GM23248 (cell line): ENCODE results near the gene TRIO. TPM values are rescaled to one million over a fixed set of nuclear protein-coding genes. Genes with fewer than 3 reads are reported as not detected.

ENCODE experiments used
- DNase-seq: peaks from one replicate; pipeline ENCODE4 v3.0.0-alpha.2; 2015
- H2AFZ ChIP-seq: fragments of 200-600 bp; sonication (generic); 2 replicates; pipeline ENCODE4 v1.6.1; 2016; ENCODE audit warnings: antibody characterized with exemption
- H3F3A ChIP-seq: fragments of 200-600 bp; sonication (generic); 2 replicates; pipeline ENCODE4 v1.6.1; 2016; ENCODE audit warnings: mild to moderate bottlenecking, antibody characterized with exemption, mixed run types; ENCODE audit not compliant: insufficient read depth
- H3K27ac ChIP-seq: fragments of 200-600 bp; sonication (generic); 2 replicates; pipeline ENCODE4 v1.5.1; 2016; ENCODE audit warnings: mild to moderate bottlenecking
- H3K27me3 ChIP-seq: fragments of 200-600 bp; sonication (generic); replicated peaks from 2 replicates; pipeline ENCODE4 v1.6.1; 2016; ENCODE audit warnings: mild to moderate bottlenecking; ENCODE audit not compliant: insufficient read depth
- H3K36me3 ChIP-seq: fragments of 200-600 bp; sonication (generic); 2 replicates; pipeline ENCODE4 v1.6.1; 2016; ENCODE audit warnings: low read depth, mild to moderate bottlenecking
- H3K4me1 ChIP-seq: fragments of 200-600 bp; sonication (generic); 2 replicates; pipeline ENCODE4 v1.6.1; 2016; ENCODE audit warnings: mild to moderate bottlenecking; ENCODE audit not compliant: insufficient read depth
- H3K4me2 ChIP-seq: fragments of 200-600 bp; sonication (generic); one replicate; pipeline ENCODE4 v1.6.1; 2016; ENCODE audit warnings: mild to moderate bottlenecking; ENCODE audit not compliant: unreplicated experiment
- H3K4me3 ChIP-seq: fragments of 200-600 bp; sonication (generic); 2 replicates; pipeline ENCODE4 v1.5.1; 2016; ENCODE audit warnings: mild to moderate bottlenecking
- H3K79me2 ChIP-seq: fragments of 200-600 bp; sonication (generic); 2 replicates; pipeline ENCODE4 v1.6.1; 2016; ENCODE audit warnings: mild to moderate bottlenecking; ENCODE audit not compliant: insufficient read depth
- H3K9ac ChIP-seq: fragments of 200-600 bp; sonication (generic); 2 replicates; pipeline ENCODE4 v1.6.1; 2016; ENCODE audit warnings: mild to moderate bottlenecking
- H3K9me2 ChIP-seq: fragments of 200-600 bp; sonication (generic); 2 replicates; pipeline ENCODE4 v1.6.1; 2016; ENCODE audit warnings: mixed run types, mild to moderate bottlenecking, moderate library complexity; ENCODE audit not compliant: insufficient read depth
- H3K9me3 ChIP-seq: fragments of 200-600 bp; sonication (generic); one replicate; pipeline ENCODE4 v1.6.1; 2017; ENCODE audit warnings: low read depth
- H4K20me1 ChIP-seq: fragments of 200-600 bp; sonication (generic); 2 replicates; pipeline ENCODE4 v1.6.0; 2016; ENCODE audit not compliant: insufficient read depth
- EZH2 ChIP-seq: fragments of 200-600 bp; sonication (generic); IDR thresholded peaks from 2 replicates; pipeline ENCODE4 v1.6.1; 2018; ENCODE audit warnings: antibody characterized with exemption, mild to moderate bottlenecking; ENCODE audit not compliant: insufficient read depth, poor library complexity, severe bottlenecking
- EZH2phosphoT487 ChIP-seq: fragments of 200-600 bp; sonication (generic); IDR thresholded peaks from 2 replicates; pipeline ENCODE4 v1.6.1; 2018; ENCODE audit warnings: antibody characterized with exemption, moderate library complexity, mild to moderate bottlenecking, low read depth; ENCODE audit not compliant: insufficient read depth
- WGBS, 2 experiments: methylation state at CpG; one replicate each; pipeline ENCODE4 v1.1.6; 2015 to 2017; ENCODE audit warnings: low lambda C conversion rate in 2 of 2, low coverage in 1 of 2; ENCODE audit errors: missing lambda C conversion rate in 2 of 2; 5-methylcytosine and 5-hydroxymethylcytosine counted together
- in situ Hi-C: fragments of 300-500 bp; cut with MboI; formaldehyde crosslinking; loops from 2 replicates; pipeline ENCODE4 v1.15.0; 2020
- polyA plus RNA-seq: library from polyadenylated mRNA; unstranded; fragments of >200 nt; fragmentation: Nextera tagmentation; extraction: Ambion mirVana; gene quantifications from 2 replicates; pipeline ENCODE4 v1.2.1, GENCODE V29; 2016
- total RNA-seq: library from RNA; depleted of rRNA; stranded (reverse); fragments of >200 nt; shearing (Covaris generic); gene quantifications from 2 replicates; pipeline ENCODE4 v1.2.3, GENCODE V29; 2014

The TRIO gene
- total and polyA plus RNA-seq, 2 experiments from 2014 or later: 28.1 to 198 TPM

DNA sequence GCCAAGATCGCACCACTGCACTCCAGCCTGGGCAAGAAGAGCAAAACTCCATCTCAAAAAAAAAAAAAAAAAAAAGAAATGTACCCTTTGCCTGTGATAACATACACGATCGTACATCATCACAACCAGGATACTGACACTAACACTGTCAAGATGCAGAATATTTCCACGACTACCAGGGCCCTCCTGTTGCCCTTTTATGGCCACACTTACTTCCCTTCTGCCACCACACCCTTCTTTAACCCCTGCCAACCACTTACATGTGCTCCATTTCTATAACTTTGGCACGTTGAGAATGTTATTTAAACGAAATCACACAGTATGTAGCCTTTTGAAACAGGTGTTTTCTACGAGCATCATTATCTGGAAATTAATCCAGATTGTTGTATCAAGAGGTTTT lies 369.4 kb downstream of the TRIO start:
- no peak for DNase-seq
- Histone ChIP-seq H3F3A (peaks cover 58% of the 10 kb centered on the region), H2AFZ (no peak overlapping the region), H3K9me2 (no peaks in the 10 kb centered on the region), H3K4me3 (no peak overlapping the region), H3K79me2 (no peaks in the 10 kb centered on the region), H3K27ac (no peak overlapping the region), H4K20me1 (no peaks in the 10 kb centered on the region), H3K4me2 (no peak overlapping the region), H3K4me1 (no peaks in the 10 kb centered on the region), H3K9ac (no peak overlapping the region), H3K27me3 (no peaks in the 10 kb centered on the region), H3K36me3 (peaks cover 21% of the 10 kb centered on the region), H3K9me3 (no peaks in the 10 kb centered on the region)
- TF ChIP-seq EZH2 (no peak), EZH2phosphoT487 (no peak)
- WGBS, 2 experiments: 73 to 76% methylated on average over 6 to 7 of the region's 7 CpGs
- in situ Hi-C loops: no loop called here

DNA sequence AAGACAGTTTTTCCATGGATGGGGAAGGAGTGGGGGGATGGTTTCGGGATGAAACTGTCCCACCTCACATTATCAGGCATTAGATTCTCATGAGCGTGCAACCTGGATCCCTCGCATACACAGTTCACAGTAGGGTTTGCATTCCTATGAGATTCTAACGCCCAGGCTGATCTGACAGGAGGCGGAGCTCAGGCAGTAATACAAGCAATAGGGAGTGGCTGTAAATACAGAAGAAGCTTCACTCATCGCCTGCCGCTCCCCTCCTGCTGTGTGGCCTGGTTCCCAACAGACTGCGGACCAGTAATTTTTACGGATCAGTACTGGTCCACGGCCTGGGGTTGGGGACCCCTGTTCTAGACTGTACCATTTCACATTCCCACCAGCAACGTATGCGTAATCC lies 370.1 kb downstream of the TRIO start:
- peaks cover 51% of the 10 kb centered on the region for H3F3A ChIP-seq
- DNase-seq: peak; percentile 37
- H3K4me3 ChIP-seq: no peak overlapping the region
- H3K9me2 ChIP-seq: no peaks in the 10 kb centered on the region
- TF ChIP-seq EZH2 (no peak), EZH2phosphoT487 (no peak)
- H3K27ac ChIP-seq: no peak overlapping the region
- in situ Hi-C loops: no loop called here
- H3K4me2 ChIP-seq: no peak overlapping the region
- no peak overlapping the region for H3K9ac ChIP-seq
- no peaks in the 10 kb centered on the region for H3K9me3 ChIP-seq
- no peaks in the 10 kb centered on the region for H3K4me1 ChIP-seq
- H3K36me3 ChIP-seq: peaks cover 15% of the 10 kb centered on the region; the same call in 1 of the 2 replicates
- WGBS, 2 experiments: 19 to 27% methylated on average over 12 of the region's 12 CpGs
- H3K27me3 ChIP-seq: no peaks in the 10 kb centered on the region
- H3K79me2 ChIP-seq: no peaks in the 10 kb centered on the region
- H4K20me1 ChIP-seq: no peaks in the 10 kb centered on the region
- no peak overlapping the region for H2AFZ ChIP-seq

DNA sequence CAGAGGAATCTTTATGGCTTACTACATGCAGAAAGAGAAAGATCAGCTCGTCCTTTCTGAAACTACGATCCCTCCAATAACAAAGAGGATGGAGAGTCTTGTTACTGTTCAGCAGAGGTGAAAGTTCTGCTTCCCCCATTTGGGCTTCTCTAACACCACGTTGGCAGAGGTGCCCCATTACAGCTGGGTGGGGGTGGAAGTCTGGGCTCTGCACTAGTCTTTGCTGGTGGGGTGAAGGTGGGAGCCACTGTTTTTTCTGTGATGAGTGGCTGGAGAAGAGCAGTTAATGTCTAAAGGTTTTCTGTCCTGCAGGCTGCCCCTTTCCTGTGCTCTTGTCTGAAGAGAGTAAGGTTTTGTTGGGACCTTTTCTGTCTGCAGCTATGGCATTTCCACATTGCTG lies 373.8 kb downstream of the TRIO start:
- H3K27me3 ChIP-seq: no peaks in the 10 kb centered on the region

DNA sequence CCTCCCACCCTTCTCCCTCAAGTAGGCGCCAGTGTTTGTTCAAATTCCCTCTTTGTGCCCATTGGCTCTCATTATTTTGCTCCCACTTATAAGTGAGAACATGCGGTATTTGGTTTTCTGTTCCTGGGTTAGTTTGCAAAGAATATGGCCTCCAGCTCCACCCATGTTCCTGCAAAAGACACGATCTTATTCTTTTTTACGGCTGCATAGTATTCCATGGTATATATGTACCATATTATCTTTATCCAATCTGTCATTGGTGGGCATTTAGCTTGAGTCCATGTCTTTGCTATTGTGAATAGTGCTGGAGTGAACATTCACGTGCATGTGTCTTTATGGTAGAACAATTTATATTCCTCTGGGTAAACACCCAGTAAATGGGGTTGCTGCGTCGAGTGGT lies 375.5 kb downstream of the TRIO start:
- no peaks in the 10 kb centered on the region for H3K4me1 ChIP-seq
- H2AFZ ChIP-seq: no peak overlapping the region
- H3K36me3 ChIP-seq: no peaks in the 10 kb centered on the region
- no peak overlapping the region for H3K9ac ChIP-seq
- TF ChIP-seq EZH2phosphoT487 (no peak), EZH2 (no peak)
- peaks cover 5% of the 10 kb centered on the region; the same call in 1 of the 2 replicates for H3F3A ChIP-seq
- H3K27me3 ChIP-seq: no peaks in the 10 kb centered on the region
- WGBS, 2 experiments: 91 to 95% methylated on average over 7 of the region's 7 CpGs
- in situ Hi-C loops: no loop called here
- H3K4me2 ChIP-seq: no peak overlapping the region
- H3K27ac ChIP-seq: no peak overlapping the region
- H4K20me1 ChIP-seq: no peaks in the 10 kb centered on the region
- H3K9me3 ChIP-seq: no peaks in the 10 kb centered on the region
- H3K79me2 ChIP-seq: no peaks in the 10 kb centered on the region
- no peak overlapping the region for H3K4me3 ChIP-seq
- DNase-seq: no peak
- no peaks in the 10 kb centered on the region for H3K9me2 ChIP-seq

More for the DNA sequence above, 373.8 kb downstream of the TRIO start:
- in situ Hi-C loops: no loop called here
- peaks cover 20% of the 10 kb centered on the region for H3F3A ChIP-seq
- H3K4me1 ChIP-seq: no peaks in the 10 kb centered on the region
- no peak overlapping the region for H2AFZ ChIP-seq
- H3K9ac ChIP-seq: no peak overlapping the region
- H4K20me1 ChIP-seq: no peaks in the 10 kb centered on the region
- TF ChIP-seq EZH2phosphoT487 (no peak), EZH2 (no peak)
- no peak for DNase-seq
- no peak overlapping the region for H3K4me3 ChIP-seq
- H3K9me2 ChIP-seq: no peaks in the 10 kb centered on the region
- H3K9me3 ChIP-seq: no peaks in the 10 kb centered on the region
- H3K4me2 ChIP-seq: no peak overlapping the region
- H3K27ac ChIP-seq: no peak overlapping the region
- 58 to 64% methylated on average over 3 of the region's 3 CpGs for WGBS, 2 experiments
- no peaks in the 10 kb centered on the region for H3K79me2 ChIP-seq
- no peaks in the 10 kb centered on the region for H3K36me3 ChIP-seq

DNA sequence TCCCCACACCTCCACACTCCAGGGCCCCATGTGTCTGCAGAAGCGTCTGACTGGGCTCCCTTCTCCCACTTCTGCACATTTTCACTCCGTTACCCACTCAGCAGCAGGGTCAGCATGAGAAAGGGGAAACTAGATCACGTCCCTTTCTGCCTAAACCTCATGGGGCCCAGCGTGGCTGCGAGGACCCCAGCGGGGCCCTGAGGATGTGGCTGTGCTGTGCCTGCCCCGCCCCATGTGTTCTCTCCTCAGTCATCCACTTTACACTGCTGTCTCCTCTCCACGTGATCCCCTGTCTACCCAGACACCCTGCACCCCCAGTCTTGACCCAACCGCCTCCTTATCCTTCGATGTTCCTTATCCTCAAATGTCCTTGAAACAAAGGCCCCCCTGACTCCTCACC lies 378.6 kb downstream of the TRIO start:
- H3K9ac ChIP-seq: no peak overlapping the region
- no peak overlapping the region for H2AFZ ChIP-seq
- H3K4me1 ChIP-seq: no peaks in the 10 kb centered on the region
- no peak for TF ChIP-seq EZH2phosphoT487
- no peak for TF ChIP-seq EZH2
- no peaks in the 10 kb centered on the region for H3K36me3 ChIP-seq
- in situ Hi-C loops: no loop called here
- 77 to 80% methylated on average over 10 of the region's 10 CpGs for WGBS, 2 experiments
- H3K27ac ChIP-seq: no peak overlapping the region
- no peak overlapping the region for H3K4me3 ChIP-seq
- DNase-seq: no peak
- no peak overlapping the region for H3K4me2 ChIP-seq
- no peaks in the 10 kb centered on the region for H3K27me3 ChIP-seq
- H3K9me3 ChIP-seq: no peaks in the 10 kb centered on the region
- no peaks in the 10 kb centered on the region for H3K79me2 ChIP-seq
- H3K9me2 ChIP-seq: no peaks in the 10 kb centered on the region
- no peaks in the 10 kb centered on the region for H4K20me1 ChIP-seq
- no peaks in the 10 kb centered on the region for H3F3A ChIP-seq
